ENCODE data around the gene PUS3.

The PUS3 gene

GRCh38 chr11:125941267-125941618 is 38.2 kb upstream of the PUS3 start:
- DNase-seq: peak in 1 of 2 experiments; percentile 69

GRCh38 chr11:125940145-125940544 is 37.1 kb upstream of the PUS3 start:
- DNase-seq: no peak

GRCh38 chr11:125939081-125939521 is 36.1 kb upstream of the PUS3 start:
- no peak for DNase-seq

GRCh38 chr11:125938418-125938817 is 35.4 kb upstream of the PUS3 start:
- no peak for DNase-seq

GRCh38 chr11:125935618-125936199 is 32.7 kb upstream of the PUS3 start:
- no peak for DNase-seq

GRCh38 chr11:125935056-125935455 is 32.0 kb upstream of the PUS3 start:
- no peak for DNase-seq

- no peak for DNase-seq
These were observed 31.5 kb upstream of the PUS3 start for GRCh38 chr11:125934473-125934872.

- DNase-seq: no peak
These were observed 30.2 kb upstream of the PUS3 start for GRCh38 chr11:125933030-125933813.

GRCh38 chr11:125932301-125932700 is 29.3 kb upstream of the PUS3 start:
- DNase-seq: no peak

GRCh38 chr11:125931668-125932067 is 28.7 kb upstream of the PUS3 start:
- DNase-seq: no peak

- no peak for DNase-seq
These were observed 28.1 kb upstream of the PUS3 start for GRCh38 chr11:125931116-125931515.

- no peak for DNase-seq
These were observed 27.1 kb upstream of the PUS3 start for GRCh38 chr11:125930076-125930450.

GRCh38 chr11:125929445-125930075 is 26.6 kb upstream of the PUS3 start:
- no peak for DNase-seq

- no peak for DNase-seq
These were observed 23.7 kb upstream of the PUS3 start for GRCh38 chr11:125926682-125927081.

GRCh38 chr11:125925804-125926203 is 22.8 kb upstream of the PUS3 start:
- no peak for DNase-seq

- peak; percentile 23 to 76 for DNase-seq
These were observed 22.3 kb upstream of the PUS3 start for GRCh38 chr11:125925247-125925740.

GRCh38 chr11:125924384-125925007 is 21.5 kb upstream of the PUS3 start:
- DNase-seq: no peak

GRCh38 chr11:125923633-125924032 is 20.6 kb upstream of the PUS3 start:
- DNase-seq: no peak

GRCh38 chr11:125923012-125923579 is 20.1 kb upstream of the PUS3 start:
- DNase-seq: peak; percentile 81 to 84

GRCh38 chr11:125922156-125922555 is 19.1 kb upstream of the PUS3 start:
- DNase-seq: no peak

GRCh38 chr11:125921042-125921441 is 18.0 kb upstream of the PUS3 start:
- DNase-seq: no peak

GRCh38 chr11:125918140-125918840 is 15.3 kb upstream of the PUS3 start:
- DNase-seq: no peak
